NCI-H2081 (cell line): ENCODE results near the gene MLF2.
A peak's percentile ranks its signal among the peaks of the same experiment; 100 is the strongest.

Experiments used
- DNase-seq, 2 experiments: peaks; one replicate each; lab custom pipeline; 2025; lab: John Stamatoyannopoulos, UW

MLF2 gene

DNA sequence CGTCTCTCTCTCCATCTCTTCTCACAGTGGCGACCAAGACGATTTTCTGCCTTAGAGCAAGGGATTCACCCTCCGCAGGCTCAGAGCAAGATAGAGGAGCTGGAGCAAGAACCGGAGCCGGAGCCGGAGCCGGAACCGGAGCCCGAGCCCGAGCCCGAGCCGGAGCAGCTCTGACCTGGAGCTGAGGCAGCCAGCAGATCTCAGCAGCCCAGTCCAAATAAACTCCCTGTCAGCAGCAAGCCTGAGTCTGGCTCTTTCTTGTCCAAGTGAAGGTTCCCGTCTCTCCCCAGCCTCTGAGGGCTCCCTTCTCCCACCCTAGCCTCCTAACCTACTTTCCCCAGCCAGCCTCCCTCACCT, 25.3 kb upstream of the MLF2 start:
- no peak for DNase-seq

DNA sequence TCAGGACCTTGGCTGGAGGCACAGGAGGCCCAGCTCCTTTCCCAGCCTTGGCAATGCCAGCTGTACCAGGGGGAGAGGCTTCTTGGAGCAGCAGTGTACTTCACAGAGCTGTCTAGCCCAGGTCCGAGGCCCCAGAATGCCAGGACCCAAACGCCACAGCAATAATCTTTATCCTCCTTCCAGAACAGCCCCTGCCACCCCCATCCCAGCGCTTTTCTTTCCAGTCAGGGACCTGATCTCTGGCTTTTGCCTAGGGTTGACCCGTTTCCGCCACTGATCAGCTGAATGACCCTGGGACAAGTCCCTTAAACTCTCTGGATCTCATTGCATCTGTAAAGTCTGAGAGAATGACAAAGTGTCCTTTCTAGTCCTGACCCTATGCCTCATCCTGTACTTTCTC, 24.4 kb upstream of the MLF2 start:
- DNase-seq, result no peak

DNA sequence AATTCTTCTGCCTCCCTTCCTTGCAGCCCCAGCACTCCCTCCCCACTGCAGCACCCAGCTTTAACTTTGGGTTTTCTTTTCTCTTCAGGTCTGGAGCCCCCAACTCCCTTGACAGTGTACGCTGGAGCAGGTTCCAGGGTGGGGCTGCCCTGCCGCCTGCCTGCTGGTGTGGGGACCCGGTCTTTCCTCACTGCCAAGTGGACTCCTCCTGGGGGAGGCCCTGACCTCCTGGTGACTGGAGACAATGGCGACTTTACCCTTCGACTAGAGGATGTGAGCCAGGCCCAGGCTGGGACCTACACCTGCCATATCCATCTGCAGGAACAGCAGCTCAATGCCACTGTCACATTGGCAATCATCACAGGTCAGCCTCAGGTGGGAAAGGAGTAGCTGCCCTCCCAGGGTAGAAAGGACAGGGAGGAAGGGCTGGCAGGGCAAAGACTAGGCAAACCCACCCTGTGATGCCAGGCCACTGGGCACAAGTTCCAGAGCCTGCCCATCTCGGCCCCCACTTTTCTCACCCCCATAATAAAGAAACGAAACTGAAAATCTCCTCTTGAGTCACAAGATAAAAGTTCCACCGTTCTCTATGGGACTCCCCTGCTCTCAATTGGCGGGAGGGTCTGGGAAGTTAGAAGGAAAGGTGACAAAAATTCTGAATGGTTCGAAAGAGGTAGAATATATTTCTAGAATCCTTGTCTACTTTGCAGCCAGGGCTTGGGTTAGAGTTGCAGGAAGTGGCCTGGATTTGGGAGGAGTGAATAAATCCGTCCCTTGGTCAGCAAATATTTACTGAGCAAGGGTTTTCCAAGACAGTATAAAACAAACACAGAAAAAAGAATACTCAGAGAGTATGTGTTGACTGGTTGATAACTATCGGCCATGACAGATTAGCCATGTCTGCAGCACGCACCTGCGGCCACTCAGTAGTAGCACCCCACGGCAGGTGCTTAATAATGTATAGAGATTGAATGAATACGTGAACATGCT, 22.5 kb upstream of the MLF2 start:
- no peak for DNase-seq

DNA sequence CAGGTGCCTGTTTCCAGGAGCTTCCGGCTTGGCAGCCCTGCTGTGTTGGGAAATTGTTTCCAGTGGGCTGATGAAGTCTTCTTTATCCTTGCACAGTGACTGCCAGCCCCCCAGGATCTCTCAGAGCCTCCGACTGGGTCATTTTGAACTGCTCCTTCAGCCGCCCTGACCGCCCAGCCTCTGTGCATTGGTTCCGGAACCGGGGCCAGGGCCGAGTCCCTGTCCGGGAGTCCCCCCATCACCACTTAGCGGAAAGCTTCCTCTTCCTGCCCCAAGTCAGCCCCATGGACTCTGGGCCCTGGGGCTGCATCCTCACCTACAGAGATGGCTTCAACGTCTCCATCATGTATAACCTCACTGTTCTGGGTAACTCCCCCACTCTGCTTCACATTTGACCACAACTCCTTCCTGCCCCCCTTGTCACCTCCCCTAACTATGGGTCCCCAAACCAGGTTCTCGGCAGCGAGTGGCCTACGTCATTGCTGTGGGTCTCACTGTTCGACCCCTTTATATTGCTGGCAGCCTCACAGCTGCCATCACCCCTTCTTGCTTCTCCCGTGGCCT, 21.6 kb upstream of the MLF2 start:
- no peak for DNase-seq

DNA sequence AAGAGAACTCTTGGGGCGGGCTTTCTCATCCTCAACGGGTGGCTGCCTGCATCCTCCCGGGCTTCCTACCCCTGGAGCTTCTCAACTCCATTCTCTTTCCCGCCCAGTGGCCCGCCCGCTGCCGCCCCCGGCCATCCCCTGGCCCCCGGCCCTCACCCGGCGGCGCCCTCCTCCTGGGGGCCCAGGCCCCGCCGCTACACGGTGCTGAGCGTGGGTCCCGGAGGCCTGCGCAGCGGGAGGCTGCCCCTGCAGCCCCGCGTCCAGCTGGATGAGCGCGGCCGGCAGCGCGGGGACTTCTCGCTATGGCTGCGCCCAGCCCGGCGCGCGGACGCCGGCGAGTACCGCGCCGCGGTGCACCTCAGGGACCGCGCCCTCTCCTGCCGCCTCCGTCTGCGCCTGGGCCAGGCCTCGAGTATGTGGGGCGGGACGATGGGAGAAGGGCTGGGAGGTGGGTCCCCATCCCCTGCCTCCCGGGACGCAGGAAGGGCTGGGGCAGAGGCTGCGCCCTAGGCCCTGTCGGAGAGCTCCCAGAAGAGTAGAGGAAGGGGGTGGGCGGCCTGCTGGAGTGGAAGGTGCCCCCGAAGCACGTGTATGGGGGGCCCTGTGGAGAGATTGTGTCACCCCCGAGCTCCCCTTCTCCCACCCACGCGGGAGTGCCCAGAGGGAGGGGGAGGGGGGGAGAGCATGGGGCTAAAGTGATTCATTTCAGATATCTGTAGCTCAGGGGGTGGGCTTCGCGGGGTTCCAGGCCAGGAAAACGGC, 20.8 kb upstream of the MLF2 start:
- DNase-seq, result no peak

DNA sequence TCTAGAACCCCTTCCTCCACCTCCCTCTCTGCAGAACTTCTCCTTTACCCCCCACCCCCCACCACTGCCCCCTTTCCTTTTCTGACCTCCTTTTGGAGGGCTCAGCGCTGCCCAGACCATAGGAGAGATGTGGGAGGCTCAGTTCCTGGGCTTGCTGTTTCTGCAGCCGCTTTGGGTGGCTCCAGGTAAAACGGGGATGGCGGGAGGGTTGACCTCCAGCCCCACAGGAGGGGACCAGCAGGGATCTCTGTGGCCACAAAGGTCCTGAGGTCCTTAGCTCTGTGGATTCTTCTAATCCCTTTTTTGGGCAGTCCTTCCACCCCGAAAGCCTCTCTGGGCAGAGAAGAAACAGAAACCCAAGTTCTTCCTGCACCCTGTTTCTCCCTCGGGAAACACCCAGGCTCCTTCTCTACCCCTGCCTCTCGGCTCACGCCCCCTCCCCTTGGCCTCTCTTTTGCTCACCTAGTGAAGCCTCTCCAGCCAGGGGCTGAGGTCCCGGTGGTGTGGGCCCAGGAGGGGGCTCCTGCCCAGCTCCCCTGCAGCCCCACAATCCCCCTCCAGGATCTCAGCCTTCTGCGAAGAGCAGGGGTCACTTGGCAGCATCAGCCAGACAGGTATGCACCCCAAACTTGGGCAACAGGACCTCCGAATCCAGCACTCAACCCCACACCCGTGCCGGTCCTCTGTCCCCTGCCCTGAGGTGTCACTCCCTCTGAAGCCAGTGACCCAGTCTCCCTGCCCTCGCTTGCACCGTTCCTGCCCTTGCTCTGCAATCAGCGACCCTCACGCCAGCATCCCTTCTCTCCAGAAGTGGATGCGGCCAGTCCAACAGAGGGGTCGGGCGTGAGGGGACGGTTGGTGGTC, 20.0 kb upstream of the MLF2 start:
- no peak for DNase-seq

DNA sequence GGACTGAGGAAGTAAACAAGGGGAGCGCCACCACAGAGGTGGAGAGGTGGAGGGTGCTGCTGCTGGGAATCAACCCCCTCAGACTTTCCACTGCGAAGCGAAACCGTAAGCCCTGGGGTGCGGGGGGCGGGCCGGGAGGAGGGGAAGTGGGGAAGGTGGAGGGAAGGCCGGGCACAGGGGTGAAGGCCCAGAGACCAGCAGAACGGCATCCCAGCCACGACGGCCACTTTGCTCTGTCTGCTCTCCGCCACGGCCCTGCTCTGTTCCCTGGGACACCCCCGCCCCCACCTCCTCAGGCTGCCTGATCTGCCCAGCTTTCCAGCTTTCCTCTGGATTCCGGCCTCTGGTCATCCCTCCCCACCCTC, 19.4 kb upstream of the MLF2 start, which contains the start of gene LAG3:
TSS of gene LAG3 (plus strand) at position 190 of the 365 bp plus-strand sequence. CDS start 333 bp downstream, outside the sequence.
- DNase-seq, result no peak

DNA sequence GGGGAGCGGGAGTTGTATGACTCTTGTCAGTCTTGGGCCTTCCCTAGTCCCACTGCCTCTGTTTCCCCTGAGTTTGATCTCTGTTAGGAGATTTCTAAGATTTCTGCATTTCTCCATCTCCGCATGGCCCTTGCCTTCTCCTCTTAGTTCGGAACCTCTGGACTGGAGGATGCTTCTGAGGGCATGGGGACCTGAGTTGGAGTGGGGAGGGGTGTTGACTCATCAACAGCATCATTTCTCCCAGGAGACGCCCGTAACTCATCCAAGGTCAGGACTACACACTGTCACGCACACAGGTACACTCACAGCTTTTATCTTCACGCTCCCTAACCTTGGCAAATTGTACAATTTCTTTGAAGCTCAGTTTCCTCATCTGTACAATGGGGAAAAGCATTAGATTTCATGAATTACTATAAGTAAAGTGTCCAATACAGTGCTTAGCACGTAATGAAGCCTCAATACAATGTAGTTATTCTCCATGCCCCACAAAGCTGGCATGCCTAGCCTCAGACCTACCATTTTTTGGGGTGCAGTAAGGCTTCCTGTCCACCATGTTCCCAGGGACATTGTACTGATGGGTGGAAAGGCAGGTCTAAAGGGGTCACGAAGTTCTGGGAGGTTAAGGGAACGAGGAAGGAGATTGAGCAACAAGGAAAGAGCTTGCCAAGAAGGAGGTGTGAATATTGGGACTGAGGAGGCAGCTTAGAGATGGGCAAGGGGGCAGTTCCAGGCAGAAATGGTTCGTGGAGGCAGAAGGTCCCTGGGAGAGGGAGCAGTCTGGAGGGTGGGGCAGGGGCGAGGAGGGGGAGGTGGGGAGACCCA, 18.8 kb upstream of the MLF2 start:
- DNase-seq, result no peak

DNA sequence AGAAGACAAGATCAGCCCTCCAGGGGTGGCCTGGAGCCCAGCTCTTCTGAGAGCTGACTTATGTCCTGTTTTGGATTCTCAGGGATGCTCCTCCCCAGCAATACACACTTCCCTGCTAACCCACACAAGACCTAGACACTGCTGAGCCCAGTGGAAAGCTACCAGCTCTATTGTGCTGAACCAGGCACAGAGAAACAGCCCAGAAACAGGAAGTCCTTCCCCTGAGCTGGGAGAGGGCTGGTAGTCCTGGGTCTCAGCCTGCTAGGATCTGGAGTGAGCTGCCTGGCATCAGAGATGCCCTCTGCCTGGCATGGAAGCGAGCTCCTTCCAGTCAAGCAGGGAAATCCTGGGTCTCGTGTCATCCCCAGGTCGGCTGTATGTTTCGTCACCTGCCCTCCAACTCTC, 18.2 kb upstream of the MLF2 start:
- no peak for DNase-seq

DNA sequence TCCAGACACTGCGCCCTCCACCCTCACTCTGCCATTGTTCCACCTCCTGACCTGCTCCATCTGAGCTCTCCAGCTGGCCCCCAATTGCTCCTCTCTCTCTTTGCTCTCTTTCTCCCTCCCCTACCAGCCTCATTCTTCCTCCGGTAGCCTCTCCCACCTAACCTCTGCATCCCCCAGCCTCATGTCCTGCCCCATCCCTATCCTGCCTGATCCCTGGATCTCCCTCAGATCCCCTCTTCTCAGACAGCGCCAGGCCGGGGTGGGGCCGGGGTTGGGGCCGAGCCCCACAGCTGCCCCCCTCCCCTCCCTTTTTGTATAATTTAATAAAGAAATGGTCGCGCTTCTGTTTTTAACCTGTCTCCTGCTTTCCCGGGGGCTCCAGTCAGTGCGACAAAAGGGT, 17.7 kb upstream of the MLF2 start:
- no peak for DNase-seq

DNA sequence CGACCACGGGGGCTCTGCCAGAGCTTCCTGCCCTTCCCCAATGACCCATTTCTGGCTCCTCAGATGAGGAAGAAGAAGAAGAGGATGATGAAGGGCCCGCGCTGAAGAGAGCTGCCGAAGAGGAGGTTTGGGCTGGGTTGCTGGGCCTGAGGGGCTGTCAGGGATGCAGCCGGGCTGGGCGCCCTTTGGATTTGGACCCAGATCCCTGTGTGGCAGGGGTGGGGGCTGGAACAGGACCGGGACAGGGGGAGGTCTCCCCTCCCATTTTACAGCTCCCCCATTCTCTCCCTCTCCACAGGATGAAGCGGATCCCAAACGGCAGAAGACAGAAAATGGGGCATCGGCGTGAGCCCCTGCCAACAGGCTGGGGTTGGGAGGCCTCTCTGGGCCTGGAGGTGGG, 17.2 kb upstream of the MLF2 start:
- no peak for DNase-seq

DNA sequence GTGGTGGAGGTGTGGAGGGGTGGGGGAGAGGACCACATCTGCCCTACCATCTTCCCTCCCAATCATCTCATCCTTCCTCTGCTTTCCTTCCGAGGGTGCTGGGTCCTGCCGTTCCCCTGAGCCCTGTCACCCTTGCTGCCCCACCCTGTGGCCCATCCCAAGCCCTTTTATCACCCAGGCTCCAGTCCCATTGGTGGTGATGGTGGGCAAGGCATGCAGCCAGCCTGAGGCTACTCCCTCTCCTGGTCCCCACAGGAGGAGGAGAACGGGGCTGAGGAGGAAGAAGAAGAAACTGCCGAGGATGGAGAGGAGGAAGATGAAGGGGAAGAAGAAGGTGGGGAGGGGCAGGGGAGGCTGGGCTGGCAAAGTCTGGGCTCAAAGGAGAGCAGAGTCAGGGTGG, 16.7 kb upstream of the MLF2 start:
- DNase-seq, result no peak

DNA sequence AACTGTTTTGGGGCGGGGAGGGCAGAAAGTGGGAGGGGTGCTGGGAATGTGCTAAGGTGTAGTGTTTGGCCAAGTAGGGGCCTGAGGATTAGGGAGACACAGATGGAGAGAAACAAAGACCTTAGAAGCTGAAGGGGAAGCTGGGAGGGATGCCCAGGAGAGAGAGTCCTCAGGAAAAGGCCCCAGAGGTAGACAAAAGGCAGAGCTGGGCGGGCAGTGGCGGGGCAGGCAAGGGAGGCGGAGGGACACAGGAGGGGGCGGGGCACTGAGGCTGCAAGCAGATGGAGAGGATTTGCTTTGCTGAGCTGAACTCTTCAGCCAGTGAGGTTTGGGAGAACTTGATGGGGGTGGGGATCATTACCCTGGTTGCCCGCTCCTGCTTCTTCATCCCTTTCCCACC, 16.0 kb upstream of the MLF2 start:
- DNase-seq, result peak in 1 of 2 experiments; percentile 32

DNA sequence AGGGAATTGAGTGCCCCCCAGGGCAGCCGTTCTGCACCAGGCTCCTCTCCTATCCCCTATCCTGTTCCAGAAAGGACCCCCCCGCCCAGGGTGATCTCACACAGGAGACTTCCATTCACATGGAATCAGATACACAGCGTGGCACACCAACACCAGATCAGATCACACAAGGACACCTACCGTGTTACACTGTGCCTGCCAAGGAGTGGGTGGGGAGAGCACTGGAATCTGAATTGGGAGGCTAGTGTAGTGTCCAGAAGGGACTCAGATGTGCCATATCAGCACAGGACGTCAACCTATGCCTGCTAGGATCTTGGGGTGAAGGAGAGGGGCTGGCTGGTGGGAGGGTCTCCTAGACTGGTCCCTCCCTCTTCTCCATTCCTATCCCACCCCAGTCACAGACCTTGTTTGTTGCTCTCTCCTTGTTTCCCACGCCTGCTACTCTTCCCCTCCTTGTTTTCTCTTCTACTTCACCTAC, 15.5 kb upstream of the MLF2 start:
- peak; percentile 20 to 43 for DNase-seq

DNA sequence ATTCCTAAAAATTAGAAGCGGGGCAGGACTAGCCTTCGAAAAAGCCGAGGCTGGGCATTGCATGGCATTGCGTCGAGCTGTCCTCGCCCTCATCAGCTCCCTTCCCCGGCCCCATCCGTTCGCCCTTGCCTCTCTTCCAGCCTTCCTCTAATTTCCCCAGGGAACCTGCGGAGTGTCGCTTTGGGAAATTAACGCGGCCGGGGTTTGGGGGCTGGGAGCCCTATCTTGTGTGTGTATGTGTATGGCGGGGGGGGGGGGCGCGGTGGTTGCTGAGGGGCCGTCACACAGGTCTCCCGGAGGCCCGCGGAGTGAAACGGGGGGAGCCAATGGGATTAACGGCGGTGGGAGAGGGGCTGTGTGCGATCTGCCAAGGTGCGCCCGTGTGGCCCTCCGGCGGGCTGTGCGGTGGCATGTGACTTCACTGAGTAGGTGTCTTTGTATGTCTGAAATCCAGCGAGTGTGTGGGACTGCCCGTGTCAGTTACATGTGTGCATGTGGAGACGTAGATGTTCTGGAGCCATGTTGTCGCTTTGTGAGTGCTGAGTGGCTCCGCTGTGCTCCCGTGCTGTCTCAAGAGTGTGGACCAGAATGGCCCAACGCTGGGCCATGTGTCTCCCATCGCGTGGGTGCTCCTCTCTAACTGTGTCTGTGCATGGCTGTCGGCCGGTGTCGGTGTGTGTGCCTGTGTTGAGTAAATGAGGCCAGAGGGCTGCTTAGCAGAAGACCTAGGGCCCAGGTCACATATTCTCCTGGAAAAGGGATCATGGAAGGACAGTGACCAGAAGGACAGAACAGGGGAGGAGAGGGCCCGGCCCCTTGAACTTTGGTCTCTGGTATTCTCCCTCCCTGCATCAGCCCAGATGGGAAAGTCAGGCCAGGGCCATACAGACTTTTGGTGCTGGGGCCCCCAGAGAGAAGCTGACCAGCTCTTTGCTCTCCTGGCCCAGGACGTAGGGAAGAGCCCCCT, 14.7 kb upstream of the MLF2 start:
- DNase-seq, result peak in 1 of 2 experiments; percentile 33

DNA sequence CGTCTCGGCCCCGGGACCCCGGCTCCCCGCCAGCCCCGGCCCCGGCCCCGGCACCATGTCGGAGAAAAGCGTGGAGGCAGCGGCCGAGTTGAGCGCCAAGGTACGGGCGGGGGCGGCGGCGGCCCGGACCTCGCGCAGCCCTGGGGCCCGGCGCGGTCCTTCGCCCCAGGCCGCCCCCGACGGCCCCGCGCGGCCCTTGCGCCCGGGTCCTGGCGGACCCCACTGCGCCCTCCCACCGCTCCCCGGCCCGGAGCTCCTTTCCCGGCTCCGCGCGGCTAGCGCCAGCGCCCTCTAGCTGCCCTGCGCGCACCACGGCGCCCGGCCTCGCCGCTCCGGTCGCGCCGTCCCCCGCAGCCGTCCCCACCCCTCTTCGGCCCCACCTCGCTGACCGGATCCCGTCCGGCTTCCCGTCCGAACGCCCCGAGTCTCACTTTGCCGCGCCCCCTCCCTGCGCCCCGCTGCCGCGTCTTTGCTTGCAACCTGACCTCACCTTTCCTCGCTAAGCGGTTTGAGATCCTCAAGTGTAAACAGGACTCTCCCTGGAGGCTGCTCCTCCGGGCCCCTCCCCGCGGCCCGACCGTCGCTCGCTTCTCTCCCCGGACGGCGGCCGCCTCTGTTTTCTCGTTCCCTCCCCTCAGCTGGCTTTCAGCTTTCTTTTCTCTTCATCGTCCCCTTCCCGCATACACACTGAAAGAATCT, 13.9 kb upstream of the MLF2 start:
- DNase-seq, result peak; percentile 64 to 71

DNA sequence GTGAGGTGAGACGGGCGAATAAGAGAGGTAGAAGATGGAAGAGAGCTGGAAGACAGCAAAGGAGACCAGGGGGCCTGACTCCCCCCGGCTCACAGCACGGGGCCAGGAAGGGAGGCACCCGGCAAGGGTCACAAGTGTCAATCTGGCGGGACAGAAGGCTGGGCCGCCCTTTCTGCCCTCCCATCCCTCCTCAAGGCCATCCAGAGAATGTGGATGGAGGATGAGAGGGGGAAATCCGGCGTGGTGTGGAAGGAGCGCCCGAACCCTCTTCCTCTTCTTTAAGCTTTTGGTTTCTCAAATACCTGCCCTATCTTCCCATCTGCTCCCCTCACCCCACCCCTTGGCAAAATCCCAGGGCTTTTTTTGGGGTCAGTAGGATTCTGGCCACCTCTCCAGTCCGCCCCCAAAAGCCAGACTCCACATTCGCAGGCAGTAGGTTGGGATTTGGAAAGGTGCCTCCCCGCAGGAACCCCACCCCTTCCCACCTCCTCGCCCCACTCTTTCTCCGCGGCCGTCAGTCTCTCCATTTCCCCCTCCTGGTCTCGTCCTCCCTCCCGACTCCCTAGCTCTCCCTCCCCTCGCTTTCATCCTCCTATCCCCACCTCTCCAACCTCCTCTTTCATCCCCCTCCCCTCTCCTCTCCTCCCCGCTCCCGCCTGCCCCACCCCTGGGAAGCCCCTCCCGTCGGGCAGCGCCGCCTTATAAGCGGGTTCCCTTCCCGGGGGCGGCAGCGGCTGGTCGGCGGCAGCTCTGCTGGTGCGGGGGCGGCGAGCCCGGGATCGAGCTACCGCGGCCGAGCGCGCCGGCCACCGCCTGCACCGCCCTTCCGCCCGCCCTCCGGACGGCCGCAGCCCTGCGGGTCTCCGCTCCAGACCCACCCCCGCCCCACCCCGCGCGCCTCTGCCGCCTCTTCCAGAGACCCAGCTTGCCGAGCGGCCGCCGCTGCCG, 13.0 kb upstream of the MLF2 start, which contains the start of gene PTMS:
TSS of gene PTMS (plus strand) at position 730 of the 948 bp plus-strand sequence. CDS start 343 bp downstream, outside the sequence.
- peak; percentile 96 for DNase-seq
